ENCODE measurements around the gene INIP. TPM values are rescaled to one million over a fixed set of nuclear protein-coding genes. Genes with fewer than 3 reads are reported as not detected.
A peak's percentile ranks its signal among the peaks of the same experiment; 100 is the strongest.

The INIP gene
- total RNA-seq (2021) (16.0 to 19.1 TPM (median 16.7 TPM) in 3 replicates), Bru-seq, nascent RNA (percentile 75 among the genes with signal in this experiment)
- long read RNA-seq, experiment 1, full-length matches to known transcripts, result 49 of 74 reads
- long read RNA-seq, experiment 1, partial matches to known transcripts, result 1 of 74 reads
- long read RNA-seq, experiment 1, other reads (novel, unspliced or antisense), result 24 of 74 reads
- long read RNA-seq, experiment 2, full-length matches to known transcripts, result 9 of 26 reads
- long read RNA-seq, experiment 2, partial matches to known transcripts, result 2 of 26 reads
- long read RNA-seq, experiment 2, other reads (novel, unspliced or antisense), result 15 of 26 reads
- long read RNA-seq, experiment 3, full-length matches to known transcripts, result 59 of 78 reads
- long read RNA-seq, experiment 3, partial matches to known transcripts, result 0 of 78 reads
- long read RNA-seq, experiment 3, other reads (novel, unspliced or antisense), result 19 of 78 reads

DNA sequence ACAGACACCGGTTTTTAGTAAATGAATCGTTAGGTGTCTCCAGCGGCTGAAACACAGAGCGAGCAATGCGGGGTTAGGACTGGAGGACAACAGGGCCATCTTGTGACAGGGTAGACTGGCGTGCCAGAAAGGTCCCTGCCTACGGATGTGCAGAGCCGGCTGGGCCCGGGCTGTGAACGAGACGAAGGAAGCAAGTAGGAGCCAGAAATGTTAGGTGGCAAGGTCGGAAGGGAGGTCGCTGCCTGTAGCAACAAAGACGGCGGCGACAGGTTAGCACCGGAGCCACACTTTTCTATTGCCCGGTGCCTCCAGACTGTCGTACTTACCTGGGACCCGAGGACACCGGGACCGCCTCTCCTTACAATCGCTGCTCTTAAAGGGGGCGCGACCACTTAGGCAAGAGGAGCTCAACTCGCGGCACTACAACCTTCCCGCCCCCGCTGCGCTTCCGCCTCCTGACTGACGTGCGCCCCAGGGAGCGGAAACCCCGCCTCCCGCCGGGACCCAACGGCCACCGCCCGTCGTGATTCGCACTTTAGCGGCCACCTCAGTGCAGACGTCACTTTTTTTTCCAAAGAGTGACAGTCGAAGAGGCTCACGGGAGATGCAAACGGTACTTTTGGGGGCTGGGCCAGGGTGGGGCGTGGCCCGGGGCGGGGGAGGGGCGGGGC lies at the start of gene INIP:
TSS of gene INIP (minus strand) at position 457 of the 671 bp plus-strand sequence. CDS start 1,632 bp downstream, outside the sequence.
- DNase-seq (ENCODE audit: low spot score), result peak; percentile 97
- peaks cover 3% of the 10 kb centered on the region; the same call in 1 of the 2 replicates for H3K4me1 Mint-ChIP-seq
- H3K27me3 Mint-ChIP-seq (ENCODE audit: low read depth), result 0 out of 2 replicates have a peak, but pooled peaks cover 2% of the 10 kb centered on the region
- ATAC-seq, result peak; percentile 91
- POLR2A ChIA-PET, result interaction anchor here (1.0 to 1.5 kb wide), 6 partner anchors 33 to 553 kb away, joined by 3 to 6 read pairs (median 4); partner anchors contain the start of genes HSDL2 and SNX30
- peak within 1 kb of the TSS; percentile 99 for H3K27ac Mint-ChIP-seq
- CTCF ChIA-PET, result interaction anchor here (0.6 to 3.6 kb wide), 23 partner anchors 9 to 624 kb away, joined by 3 to 22 read pairs (median 4); partner anchors contain the start of gene HSDL2
- H3K9me3 Mint-ChIP-seq, result no peaks in the 10 kb centered on the region
- no peaks in the 10 kb centered on the region for H3K36me3 Mint-ChIP-seq
- H3K4me3 Mint-ChIP-seq, result peak within 1 kb of the TSS; percentile 99
- TF ChIP-seq, protein P1, sequence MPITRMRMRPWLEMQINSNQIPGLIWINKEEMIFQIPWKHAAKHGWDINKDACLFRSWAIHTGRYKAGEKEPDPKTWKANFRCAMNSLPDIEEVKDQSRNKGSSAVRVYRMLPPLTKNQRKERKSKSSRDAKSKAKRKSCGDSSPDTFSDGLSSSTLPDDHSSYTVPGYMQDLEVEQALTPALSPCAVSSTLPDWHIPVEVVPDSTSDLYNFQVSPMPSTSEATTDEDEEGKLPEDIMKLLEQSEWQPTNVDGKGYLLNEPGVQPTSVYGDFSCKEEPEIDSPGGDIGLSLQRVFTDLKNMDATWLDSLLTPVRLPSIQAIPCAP (CRISPR knock-in tag; IDR thresholded peaks at IDR 0.05), result no peak
- TF ChIP-seq ZNF416 (CRISPR knock-in tag; IDR thresholded peaks at IDR 0.05) (no peak), SMAD4 (CRISPR knock-in tag; IDR thresholded peaks at IDR 0.05) (no peak), EMX1 (CRISPR knock-in tag; IDR thresholded peaks at IDR 0.05) (no peak), ZNF138 (CRISPR knock-in tag; conservative IDR thresholded peaks at IDR 0.05) (no peak), ELF4 (CRISPR knock-in tag; IDR thresholded peaks at IDR 0.05; ENCODE audit: low read depth) (no peak), CTCF (IDR thresholded peaks at IDR 0.05) (no peak), OVOL2 (CRISPR knock-in tag; IDR thresholded peaks at IDR 0.05; ENCODE audit: borderline replicate concordance) (no peak), ZNF532 (CRISPR knock-in tag; IDR thresholded peaks at IDR 0.05; ENCODE audit: borderline replicate concordance) (no peak), NFYB (CRISPR knock-in tag; conservative IDR thresholded peaks at IDR 0.05; ENCODE audit: low read depth) (peak; percentile 40; the same call in 1 of the 2 replicates), ZBTB21 (CRISPR knock-in tag; IDR thresholded peaks at IDR 0.05; ENCODE audit: borderline replicate concordance) (peak; percentile 77), CREM (CRISPR knock-in tag; IDR thresholded peaks at IDR 0.05) (peak; percentile 61), KAT7 (CRISPR knock-in tag; IDR thresholded peaks at IDR 0.05; ENCODE audit: borderline replicate concordance) (no peak), NFE2L1 (CRISPR knock-in tag; IDR thresholded peaks at IDR 0.05) (peak; percentile 82; the same call in 1 of the 2 replicates), GTF2I (CRISPR knock-in tag; conservative IDR thresholded peaks at IDR 0.05) (no peak), STAT6 (CRISPR knock-in tag; conservative IDR thresholded peaks at IDR 0.05; ENCODE audit: low read depth) (no peak)
- TF ChIP-seq, protein P2, sequence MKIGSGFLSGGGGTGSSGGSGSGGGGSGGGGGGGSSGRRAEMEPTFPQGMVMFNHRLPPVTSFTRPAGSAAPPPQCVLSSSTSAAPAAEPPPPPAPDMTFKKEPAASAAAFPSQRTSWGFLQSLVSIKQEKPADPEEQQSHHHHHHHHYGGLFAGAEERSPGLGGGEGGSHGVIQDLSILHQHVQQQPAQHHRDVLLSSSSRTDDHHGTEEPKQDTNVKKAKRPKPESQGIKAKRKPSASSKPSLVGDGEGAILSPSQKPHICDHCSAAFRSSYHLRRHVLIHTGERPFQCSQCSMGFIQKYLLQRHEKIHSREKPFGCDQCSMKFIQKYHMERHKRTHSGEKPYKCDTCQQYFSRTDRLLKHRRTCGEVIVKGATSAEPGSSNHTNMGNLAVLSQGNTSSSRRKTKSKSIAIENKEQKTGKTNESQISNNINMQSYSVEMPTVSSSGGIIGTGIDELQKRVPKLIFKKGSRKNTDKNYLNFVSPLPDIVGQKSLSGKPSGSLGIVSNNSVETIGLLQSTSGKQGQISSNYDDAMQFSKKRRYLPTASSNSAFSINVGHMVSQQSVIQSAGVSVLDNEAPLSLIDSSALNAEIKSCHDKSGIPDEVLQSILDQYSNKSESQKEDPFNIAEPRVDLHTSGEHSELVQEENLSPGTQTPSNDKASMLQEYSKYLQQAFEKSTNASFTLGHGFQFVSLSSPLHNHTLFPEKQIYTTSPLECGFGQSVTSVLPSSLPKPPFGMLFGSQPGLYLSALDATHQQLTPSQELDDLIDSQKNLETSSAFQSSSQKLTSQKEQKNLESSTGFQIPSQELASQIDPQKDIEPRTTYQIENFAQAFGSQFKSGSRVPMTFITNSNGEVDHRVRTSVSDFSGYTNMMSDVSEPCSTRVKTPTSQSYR (CRISPR knock-in tag; IDR thresholded peaks at IDR 0.05), result no peak
- TF ChIP-seq, protein P3, sequence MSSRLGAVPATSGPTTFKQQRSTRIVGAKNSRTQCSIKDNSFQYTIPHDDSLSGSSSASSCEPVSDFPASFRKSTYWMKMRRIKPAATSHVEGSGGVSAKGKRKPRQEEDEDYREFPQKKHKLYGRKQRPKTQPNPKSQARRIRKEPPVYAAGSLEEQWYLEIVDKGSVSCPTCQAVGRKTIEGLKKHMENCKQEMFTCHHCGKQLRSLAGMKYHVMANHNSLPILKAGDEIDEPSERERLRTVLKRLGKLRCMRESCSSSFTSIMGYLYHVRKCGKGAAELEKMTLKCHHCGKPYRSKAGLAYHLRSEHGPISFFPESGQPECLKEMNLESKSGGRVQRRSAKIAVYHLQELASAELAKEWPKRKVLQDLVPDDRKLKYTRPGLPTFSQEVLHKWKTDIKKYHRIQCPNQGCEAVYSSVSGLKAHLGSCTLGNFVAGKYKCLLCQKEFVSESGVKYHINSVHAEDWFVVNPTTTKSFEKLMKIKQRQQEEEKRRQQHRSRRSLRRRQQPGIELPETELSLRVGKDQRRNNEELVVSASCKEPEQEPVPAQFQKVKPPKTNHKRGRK (CRISPR knock-in tag; IDR thresholded peaks at IDR 0.05; ENCODE audit: borderline replicate concordance), result no peak
